Measurements from ENCODE around the gene CHIT1.

CHIT1 gene

GRCh38 chr1:203178083-203178482 is 51.4 kb downstream of the CHIT1 start:
- no peaks in the 10 kb centered on the region for H3K9me3 Mint-ChIP-seq
- no peaks in the 10 kb centered on the region for H3K4me1 Mint-ChIP-seq
- H3K36me3 Mint-ChIP-seq, result no peaks in the 10 kb centered on the region
- no peak overlapping the region for H3K27ac Mint-ChIP-seq
- no peak overlapping the region for H3K4me3 Mint-ChIP-seq
- H3K27me3 Mint-ChIP-seq, result no peaks in the 10 kb centered on the region

GRCh38 chr1:203177470-203178039 is 51.9 kb downstream of the CHIT1 start:
- Mint-ChIP-seq H3K4me1 (no peaks in the 10 kb centered on the region), H3K4me3 (no peak overlapping the region), H3K27me3 (no peaks in the 10 kb centered on the region), H3K9me3 (no peaks in the 10 kb centered on the region), H3K27ac (no peak overlapping the region), H3K36me3 (no peaks in the 10 kb centered on the region)

- no peaks in the 10 kb centered on the region for H3K4me1 Mint-ChIP-seq
- no peak overlapping the region for H3K27ac Mint-ChIP-seq
- no peaks in the 10 kb centered on the region for H3K9me3 Mint-ChIP-seq
- H3K27me3 Mint-ChIP-seq, result no peaks in the 10 kb centered on the region
- H3K4me3 Mint-ChIP-seq, result no peak overlapping the region
- H3K36me3 Mint-ChIP-seq, result no peaks in the 10 kb centered on the region
Observed at GRCh38 chr1:203177036-203177405, 52.5 kb downstream of the CHIT1 start.

- no peaks in the 10 kb centered on the region for H3K9me3 Mint-ChIP-seq
- H3K27ac Mint-ChIP-seq, result no peak overlapping the region
- H3K4me1 Mint-ChIP-seq, result no peaks in the 10 kb centered on the region
- no peaks in the 10 kb centered on the region for H3K27me3 Mint-ChIP-seq
- H3K36me3 Mint-ChIP-seq, result no peaks in the 10 kb centered on the region
- no peak overlapping the region for H3K4me3 Mint-ChIP-seq
Observed at GRCh38 chr1:203176273-203177035, 53.0 kb downstream of the CHIT1 start.

- Mint-ChIP-seq H3K36me3 (no peaks in the 10 kb centered on the region), H3K4me1 (no peaks in the 10 kb centered on the region), H3K27me3 (no peaks in the 10 kb centered on the region), H3K27ac (no peak overlapping the region), H3K9me3 (no peaks in the 10 kb centered on the region), H3K4me3 (no peak overlapping the region)
Observed at GRCh38 chr1:203175827-203176241, 53.6 kb downstream of the CHIT1 start.

GRCh38 chr1:203175237-203175826 is 54.1 kb downstream of the CHIT1 start, which contains the start of gene MYBPH:
MYBPH (minus strand) TSS chr1:203175826; CDS start chr1:203175755, 71 bp downstream.
- H3K27me3 Mint-ChIP-seq, result no peaks in the 10 kb centered on the region
- H3K4me1 Mint-ChIP-seq, result no peaks in the 10 kb centered on the region
- no peaks in the 10 kb centered on the region for H3K36me3 Mint-ChIP-seq
- H3K9me3 Mint-ChIP-seq, result no peaks in the 10 kb centered on the region
- H3K27ac Mint-ChIP-seq, result no peak within 1 kb of the TSS
- no peak within 1 kb of the TSS for H3K4me3 Mint-ChIP-seq

- no peaks in the 10 kb centered on the region for H3K9me3 Mint-ChIP-seq
Observed at GRCh38 chr1:203174324-203174985, 55.0 kb downstream of the CHIT1 start.

GRCh38 chr1:203173566-203173965 is 55.9 kb downstream of the CHIT1 start:
- no peaks in the 10 kb centered on the region for H3K9me3 Mint-ChIP-seq
- H3K27me3 Mint-ChIP-seq, result no peaks in the 10 kb centered on the region
- H3K4me3 Mint-ChIP-seq, result no peak overlapping the region
- no peak overlapping the region for H3K27ac Mint-ChIP-seq
- H3K4me1 Mint-ChIP-seq, result no peaks in the 10 kb centered on the region
- no peaks in the 10 kb centered on the region for H3K36me3 Mint-ChIP-seq

More at GRCh38 chr1:203174324-203174985, 55.0 kb downstream of the CHIT1 start:
- Mint-ChIP-seq H3K4me1 (no peaks in the 10 kb centered on the region), H3K4me3 (no peak overlapping the region), H3K27ac (no peak overlapping the region), H3K27me3 (no peaks in the 10 kb centered on the region), H3K36me3 (no peaks in the 10 kb centered on the region)

GRCh38 chr1:203173011-203173555 is 56.4 kb downstream of the CHIT1 start:
- no peak overlapping the region for H3K4me3 Mint-ChIP-seq

GRCh38 chr1:203172184-203173010 is 57.1 kb downstream of the CHIT1 start:
- Mint-ChIP-seq H3K27me3 (no peaks in the 10 kb centered on the region), H3K4me3 (no peak overlapping the region), H3K27ac (no peak overlapping the region), H3K9me3 (no peaks in the 10 kb centered on the region), H3K4me1 (no peaks in the 10 kb centered on the region), H3K36me3 (no peaks in the 10 kb centered on the region)

More at GRCh38 chr1:203173011-203173555, 56.4 kb downstream of the CHIT1 start:
- Mint-ChIP-seq H3K4me1 (no peaks in the 10 kb centered on the region), H3K9me3 (no peaks in the 10 kb centered on the region), H3K27ac (no peak overlapping the region), H3K36me3 (no peaks in the 10 kb centered on the region), H3K27me3 (no peaks in the 10 kb centered on the region)

GRCh38 chr1:203171341-203172183 is 57.9 kb downstream of the CHIT1 start:
- no peaks in the 10 kb centered on the region for H3K27me3 Mint-ChIP-seq

GRCh38 chr1:203170625-203171330 is 58.7 kb downstream of the CHIT1 start:
- H3K27me3 Mint-ChIP-seq, result no peaks in the 10 kb centered on the region
- no peak overlapping the region for H3K27ac Mint-ChIP-seq
- no peaks in the 10 kb centered on the region for H3K36me3 Mint-ChIP-seq
- no peaks in the 10 kb centered on the region for H3K9me3 Mint-ChIP-seq
- H3K4me1 Mint-ChIP-seq, result no peaks in the 10 kb centered on the region
- H3K4me3 Mint-ChIP-seq, result no peak overlapping the region

More at GRCh38 chr1:203171341-203172183, 57.9 kb downstream of the CHIT1 start:
- Mint-ChIP-seq H3K4me3 (no peak overlapping the region), H3K9me3 (no peaks in the 10 kb centered on the region), H3K36me3 (no peaks in the 10 kb centered on the region), H3K27ac (no peak overlapping the region), H3K4me1 (no peaks in the 10 kb centered on the region)

- Mint-ChIP-seq H3K27ac (no peak overlapping the region), H3K27me3 (no peaks in the 10 kb centered on the region), H3K4me3 (no peak overlapping the region), H3K36me3 (no peaks in the 10 kb centered on the region), H3K9me3 (no peaks in the 10 kb centered on the region), H3K4me1 (no peaks in the 10 kb centered on the region)
Observed at GRCh38 chr1:203169770-203170520, 59.5 kb downstream of the CHIT1 start.

All from activated naive CD4-positive, alpha-beta T cell treated with anti-CD3 and anti-CD28 coated beads, Interleukin-2, amount 50 U/mL, for 24 hours (primary cell).